ELF-1 (cell line): ENCODE results near the gene DOCK2.

ENCODE experiments used
- DNase-seq: peaks from one replicate; pipeline ENCODE4 v3.0.0-alpha.2; 2016; ENCODE audit warnings: low read depth, low spot score

Gene DOCK2

GRCh38 chr5:169904508-169904907, 267.4 kb downstream of the DOCK2 start:
- DNase-seq: no peak

- no peak for DNase-seq
Observed at GRCh38 chr5:169905017-169905416, 267.9 kb downstream of the DOCK2 start.

- DNase-seq: peak; percentile 37
Observed at GRCh38 chr5:169906745-169907649, 269.9 kb downstream of the DOCK2 start.

- DNase-seq: no peak
Observed at GRCh38 chr5:169908864-169909263, 271.8 kb downstream of the DOCK2 start.

GRCh38 chr5:169909945-169910344, 272.9 kb downstream of the DOCK2 start:
- no peak for DNase-seq

GRCh38 chr5:169910393-169910792, 273.3 kb downstream of the DOCK2 start:
- no peak for DNase-seq

- DNase-seq: no peak
Observed at GRCh38 chr5:169911448-169912212, 274.6 kb downstream of the DOCK2 start.

- no peak for DNase-seq
Observed at GRCh38 chr5:169913479-169913878, 276.4 kb downstream of the DOCK2 start.

- DNase-seq: peak; percentile 42
Observed at GRCh38 chr5:169914766-169915165, 277.7 kb downstream of the DOCK2 start.

- no peak for DNase-seq
Observed at GRCh38 chr5:169917500-169917899, 280.4 kb downstream of the DOCK2 start.

GRCh38 chr5:169918228-169918627, 281.2 kb downstream of the DOCK2 start:
- no peak for DNase-seq

- no peak for DNase-seq
Observed at GRCh38 chr5:169920474-169920873, 283.4 kb downstream of the DOCK2 start.

- DNase-seq: no peak
Observed at GRCh38 chr5:169921384-169921783, 284.3 kb downstream of the DOCK2 start.

- no peak for DNase-seq
Observed at GRCh38 chr5:169921949-169922348, 284.9 kb downstream of the DOCK2 start.

- no peak for DNase-seq
Observed at GRCh38 chr5:169922474-169922873, 285.4 kb downstream of the DOCK2 start.

- DNase-seq: no peak
Observed at GRCh38 chr5:169923988-169924387, 286.9 kb downstream of the DOCK2 start.

- DNase-seq: no peak
Observed at GRCh38 chr5:169933127-169933526, 296.1 kb downstream of the DOCK2 start.

GRCh38 chr5:169933616-169934015, 296.5 kb downstream of the DOCK2 start:
- no peak for DNase-seq

- DNase-seq: no peak
Observed at GRCh38 chr5:169934990-169935389, 297.9 kb downstream of the DOCK2 start.

GRCh38 chr5:169935762-169936161, 298.7 kb downstream of the DOCK2 start:
- DNase-seq: no peak

GRCh38 chr5:169938439-169938838, 301.4 kb downstream of the DOCK2 start:
- no peak for DNase-seq

GRCh38 chr5:169939731-169940130, 302.7 kb downstream of the DOCK2 start:
- DNase-seq: no peak

GRCh38 chr5:169941542-169941941, 304.5 kb downstream of the DOCK2 start:
- no peak for DNase-seq
